Calu3 (cell line): ENCODE measurements around the gene CPNE7. TPM values are rescaled to one million over a fixed set of nuclear protein-coding genes. Genes with fewer than 3 reads are reported as not detected.

Experiments used
- BruUV-seq: library from RNA; stranded (reverse); fragments of 400-500 nt; replicated peaks from 2 replicates; lab custom pipeline; 2021; lab: Mats Ljungman, UMichigan
- CTCF ChIA-PET: fragments of 300-600 bp; sonication (Branson Sonifier 250); formaldehyde crosslinking; loops from one replicate; lab custom pipeline; 2022; ENCODE audit warnings: antibody characterized with exemption; lab: Charles Lee
- DNase-seq: peaks from one replicate; pipeline ENCODE4 v3.0.0; 2022
- H3K27ac Mint-ChIP-seq: one replicate; pipeline ENCODE4 v1.8.0; 2022; ENCODE audit warnings: mixed read lengths; ENCODE audit not compliant: unreplicated experiment
- H3K27me3 Mint-ChIP-seq: one replicate; pipeline ENCODE4 v1.8.0; 2022; ENCODE audit warnings: mixed read lengths; ENCODE audit not compliant: unreplicated experiment
- H3K36me3 Mint-ChIP-seq: one replicate; pipeline ENCODE4 v1.8.0; 2022; ENCODE audit warnings: mild to moderate bottlenecking, moderate library complexity, mixed read lengths; ENCODE audit not compliant: insufficient read depth, unreplicated experiment
- H3K4me1 Mint-ChIP-seq: one replicate; pipeline ENCODE4 v1.8.0; 2022; ENCODE audit warnings: mild to moderate bottlenecking, low read depth, mixed read lengths; ENCODE audit not compliant: unreplicated experiment
- H3K4me3 Mint-ChIP-seq: one replicate; pipeline ENCODE4 v1.8.0; 2022; ENCODE audit warnings: mild to moderate bottlenecking, low read depth, moderate library complexity, mixed read lengths; ENCODE audit not compliant: unreplicated experiment
- H3K9me3 Mint-ChIP-seq: one replicate; pipeline ENCODE4 v1.8.0; 2022; ENCODE audit warnings: low read depth, mixed read lengths; ENCODE audit not compliant: unreplicated experiment
- intact Hi-C: fragments of 100-400 bp; cut with micrococcal nuclease; formaldehyde crosslinking; loops from one replicate; pipeline ENCODE4 v1.10.0; 2022; ENCODE audit not compliant: unreplicated experiment
- total RNA-seq: library from RNA; stranded (reverse); gene quantifications from 2 replicates; pipeline ENCODE4 v1.2.3, GENCODE V29; 2022
- TF ChIP-seq, protein P1 (sequence below): fragments of 200-600 bp; IDR thresholded peaks from one replicate; pipeline ENCODE4 v1.8.0; 2022; ENCODE audit warnings: antibody characterized with exemption; ENCODE audit not compliant: unreplicated experiment

CPNE7 gene
- total RNA-seq, 1 experiment from 2014 or later: 31.3 TPM

DNA sequence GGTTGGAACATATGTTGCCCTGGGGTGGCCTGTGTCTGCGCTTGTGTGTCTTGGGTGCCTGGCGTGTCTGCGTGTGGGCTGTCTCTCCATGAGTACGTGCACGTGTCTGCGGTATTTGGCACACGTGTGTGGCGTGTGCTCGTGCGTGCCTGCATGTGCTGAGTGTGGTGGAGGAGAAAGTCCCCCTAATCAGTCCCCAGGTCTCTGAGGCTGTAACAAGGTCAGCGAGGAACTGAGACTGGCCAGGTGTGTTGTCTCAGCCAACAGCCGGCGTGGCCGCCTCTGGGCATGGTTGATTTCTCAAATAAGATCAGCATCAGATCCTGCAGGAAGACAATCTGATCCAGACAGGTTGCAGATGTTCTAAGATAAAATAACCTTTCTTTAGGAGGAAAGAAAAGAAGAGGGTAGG, 3.5 kb upstream of the CPNE7 start:
- BruUV-seq: no TSS peak
- Mint-ChIP-seq H3K9me3 (no peaks in the 10 kb centered on the region), H3K36me3 (peaks cover 44% of the 10 kb centered on the region), H3K27me3 (peaks cover 49% of the 10 kb centered on the region), H3K4me1 (no peaks in the 10 kb centered on the region), H3K4me3 (no peak overlapping the region), H3K27ac (no peak overlapping the region)
- CTCF ChIA-PET: no interaction called here
- DNase-seq: no peak
- TF ChIP-seq, protein P1, sequence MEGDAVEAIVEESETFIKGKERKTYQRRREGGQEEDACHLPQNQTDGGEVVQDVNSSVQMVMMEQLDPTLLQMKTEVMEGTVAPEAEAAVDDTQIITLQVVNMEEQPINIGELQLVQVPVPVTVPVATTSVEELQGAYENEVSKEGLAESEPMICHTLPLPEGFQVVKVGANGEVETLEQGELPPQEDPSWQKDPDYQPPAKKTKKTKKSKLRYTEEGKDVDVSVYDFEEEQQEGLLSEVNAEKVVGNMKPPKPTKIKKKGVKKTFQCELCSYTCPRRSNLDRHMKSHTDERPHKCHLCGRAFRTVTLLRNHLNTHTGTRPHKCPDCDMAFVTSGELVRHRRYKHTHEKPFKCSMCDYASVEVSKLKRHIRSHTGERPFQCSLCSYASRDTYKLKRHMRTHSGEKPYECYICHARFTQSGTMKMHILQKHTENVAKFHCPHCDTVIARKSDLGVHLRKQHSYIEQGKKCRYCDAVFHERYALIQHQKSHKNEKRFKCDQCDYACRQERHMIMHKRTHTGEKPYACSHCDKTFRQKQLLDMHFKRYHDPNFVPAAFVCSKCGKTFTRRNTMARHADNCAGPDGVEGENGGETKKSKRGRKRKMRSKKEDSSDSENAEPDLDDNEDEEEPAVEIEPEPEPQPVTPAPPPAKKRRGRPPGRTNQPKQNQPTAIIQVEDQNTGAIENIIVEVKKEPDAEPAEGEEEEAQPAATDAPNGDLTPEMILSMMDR: no peak
- intact Hi-C loops: no loop called here

DNA sequence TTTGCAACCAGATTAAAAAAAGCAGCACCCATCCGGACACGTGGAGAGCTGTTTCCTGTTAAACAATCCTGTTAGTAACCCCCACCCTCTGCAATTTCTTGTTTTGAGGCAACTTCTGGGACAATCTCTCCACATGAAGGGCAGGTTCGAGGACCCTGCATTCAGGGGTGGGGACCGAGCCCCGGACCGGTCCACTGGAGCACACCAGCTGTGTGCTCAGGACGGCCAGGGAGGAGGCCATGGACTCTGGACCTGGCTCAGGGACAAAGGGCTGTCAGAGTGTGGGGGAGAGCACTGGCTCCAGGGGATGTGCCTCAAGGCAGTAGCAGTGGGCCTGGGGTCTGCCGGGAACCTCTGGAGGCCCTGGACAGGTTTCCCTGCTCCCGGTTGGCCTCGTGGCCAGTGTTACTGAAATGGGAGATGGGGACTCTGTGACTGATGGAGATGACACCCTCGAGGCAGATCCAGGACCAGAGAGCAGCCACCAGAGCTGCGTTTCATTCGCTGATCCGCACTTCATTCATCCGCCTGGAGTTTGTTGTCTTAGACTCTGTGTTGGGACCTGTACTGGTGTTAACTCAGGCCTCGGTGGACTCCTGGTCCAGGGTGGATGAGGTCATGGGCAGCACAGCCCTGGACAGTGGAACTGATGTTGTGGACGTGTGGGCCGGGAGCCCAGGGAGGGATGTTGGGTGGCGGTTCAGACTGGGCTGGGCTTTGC, 2.9 kb upstream of the CPNE7 start:
- peaks cover 40% of the 10 kb centered on the region for H3K36me3 Mint-ChIP-seq
- H3K27me3 Mint-ChIP-seq: peaks cover 49% of the 10 kb centered on the region
- CTCF ChIA-PET: no interaction called here
- H3K9me3 Mint-ChIP-seq: no peaks in the 10 kb centered on the region
- no peak overlapping the region for H3K27ac Mint-ChIP-seq
- TF ChIP-seq, protein P1: no peak
- DNase-seq: no peak
- H3K4me3 Mint-ChIP-seq: no peak overlapping the region
- no TSS peak for BruUV-seq
- intact Hi-C loops: no loop called here
- H3K4me1 Mint-ChIP-seq: no peaks in the 10 kb centered on the region

DNA sequence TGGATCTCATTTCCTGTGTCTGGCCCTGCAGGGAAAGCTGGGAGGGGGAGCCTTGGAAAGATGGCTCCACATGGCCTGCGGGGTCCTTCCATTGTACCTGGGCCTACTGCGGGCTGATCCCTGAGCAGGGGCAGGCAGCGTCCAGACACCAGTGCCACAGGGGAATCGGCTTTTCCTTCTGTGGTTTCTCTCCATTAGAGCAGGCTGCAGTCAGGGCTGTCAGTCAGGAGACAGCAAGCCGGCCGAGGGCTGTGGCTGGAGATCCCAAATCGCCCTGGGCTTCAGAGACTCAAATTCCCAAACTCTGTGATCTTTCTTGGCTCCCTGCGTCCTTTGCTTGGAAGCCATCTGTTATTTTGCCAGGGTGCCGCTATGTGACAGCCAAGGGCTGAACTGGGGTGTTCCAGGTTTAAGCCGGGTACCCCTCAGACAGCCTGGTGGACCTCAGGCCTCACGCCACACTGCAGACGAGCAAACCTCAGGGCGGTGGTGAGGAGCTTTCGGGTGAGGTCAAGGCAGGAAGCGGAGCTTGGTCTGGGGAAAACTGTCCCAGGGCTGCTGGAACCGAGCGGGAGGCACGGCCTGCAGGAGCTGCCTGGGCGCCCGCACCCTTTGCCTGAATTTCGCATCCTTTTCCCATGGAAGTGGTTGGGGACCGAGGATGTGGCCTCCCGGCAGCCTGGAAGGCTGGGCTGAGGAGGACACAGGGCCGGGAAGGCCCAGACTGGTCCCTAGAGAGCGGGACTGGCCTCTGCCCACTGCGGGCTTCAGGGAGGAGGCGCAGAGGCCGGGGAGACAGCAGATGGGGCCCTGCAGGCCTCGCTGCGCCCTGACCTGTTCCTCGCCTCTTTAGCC, 1.5 kb upstream of the CPNE7 start:
- Mint-ChIP-seq H3K27me3 (peaks cover 43% of the 10 kb centered on the region), H3K4me1 (no peaks in the 10 kb centered on the region), H3K9me3 (no peaks in the 10 kb centered on the region), H3K4me3 (peak overlapping the region; percentile 58), H3K36me3 (peaks cover 37% of the 10 kb centered on the region), H3K27ac (no peak overlapping the region)
- CTCF ChIA-PET: interaction anchor here (0.7 kb wide), 1 partner anchor 360 kb away, joined by 4 read pairs; no protein-coding TSS in a partner anchor
- no peak for DNase-seq
- no TSS peak for BruUV-seq
- intact Hi-C loops: no loop called here
- TF ChIP-seq, protein P1: no peak

DNA sequence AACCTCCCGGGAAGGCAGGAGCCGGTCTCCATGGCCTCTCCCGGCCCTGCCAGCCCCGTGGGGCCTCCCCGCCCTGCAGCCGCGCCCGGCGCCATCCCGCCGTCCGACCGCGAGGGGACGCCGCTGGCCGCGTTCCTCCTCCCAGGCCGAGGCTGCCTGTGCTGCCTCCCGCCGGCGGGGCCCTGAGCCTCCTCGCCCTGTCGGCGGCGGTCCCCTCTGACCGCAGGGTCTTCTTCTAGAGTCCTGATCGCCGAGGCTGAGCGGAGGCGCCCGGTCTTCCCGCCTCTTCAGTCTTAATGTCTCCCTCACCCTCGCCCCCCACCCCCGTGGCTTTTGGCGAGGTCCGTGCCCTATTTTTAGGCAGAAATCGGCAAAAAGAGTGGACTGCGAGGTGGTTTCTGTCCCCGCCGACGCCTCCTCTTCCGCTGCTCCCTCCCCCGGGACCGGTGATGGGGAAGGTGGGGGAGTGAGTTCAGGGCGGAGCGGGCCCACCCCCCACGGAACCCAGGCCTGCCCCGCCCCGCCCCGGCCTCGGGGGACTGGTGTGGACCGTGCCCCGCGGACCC, 794 bp upstream of the CPNE7 start:
- intact Hi-C loops: no loop called here

More for the DNA sequence above, 794 bp upstream of the CPNE7 start:
- no TSS peak for BruUV-seq
- CTCF ChIA-PET: interaction anchor here (0.6 to 0.7 kb wide), 3 partner anchors 125 to 298 kb away, joined by 3 to 6 read pairs (median 5); partner anchors contain the start of gene TCF25
- Mint-ChIP-seq H3K27me3 (peaks cover 36% of the 10 kb centered on the region), H3K27ac (no peak overlapping the region), H3K36me3 (peaks cover 34% of the 10 kb centered on the region), H3K9me3 (no peaks in the 10 kb centered on the region), H3K4me3 (peak overlapping the region; percentile 58), H3K4me1 (no peaks in the 10 kb centered on the region)
- DNase-seq: peak; percentile 91
- TF ChIP-seq, protein P1: peak; percentile 82
